Measurements from ENCODE around the gene DCP1A. TPM values are rescaled to one million over a fixed set of nuclear protein-coding genes. Genes with fewer than 3 reads are reported as not detected.

DCP1A gene
- total RNA-seq, 1 donor from 2014 or later = 15.6 TPM

DNA sequence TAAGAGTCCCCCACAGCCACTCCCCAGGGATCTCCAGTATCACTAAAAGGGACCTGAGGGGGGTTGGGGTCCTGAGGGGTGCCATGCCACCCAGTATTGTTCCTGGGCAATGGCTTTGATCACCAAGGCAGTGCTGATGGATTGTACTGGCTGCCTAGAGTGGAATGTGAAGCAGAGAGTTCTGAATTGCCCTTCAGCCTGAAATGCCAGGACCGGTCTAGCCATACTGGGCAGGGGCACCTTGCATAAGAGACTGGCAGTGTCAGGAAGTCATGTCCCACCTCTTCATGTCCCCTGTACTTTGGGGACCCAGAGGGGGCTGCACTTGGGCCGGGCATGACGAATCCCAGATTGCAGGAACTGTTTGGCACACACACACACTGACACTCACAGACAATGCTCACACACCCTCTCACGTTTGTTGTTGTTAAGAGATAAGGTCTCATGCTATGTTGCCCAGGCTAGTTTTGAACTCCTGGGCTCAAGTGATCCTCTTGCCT lies 87.0 kb downstream of the DCP1A start:
- no peak overlapping the region for H3K4me3 ChIP-seq (ENCODE audit: low read depth, low read length)
- no peaks in the 10 kb centered on the region for H3K36me3 ChIP-seq (ENCODE audit: control insufficient read depth, insufficient read depth, low read length)
- no peak for TF ChIP-seq CTCF (IDR thresholded peaks at IDR 0.05; ENCODE audit: insufficient read depth, low read length, poor library complexity, severe bottlenecking)
- H3K27me3 ChIP-seq (ENCODE audit: control insufficient read depth, insufficient read depth, low read length) = no peaks in the 10 kb centered on the region
- no peak for DNase-seq (ENCODE audit: low read depth)

GRCh38 chr3:53259427-53260259 lies 87.7 kb downstream of the DCP1A start:
- DNase-seq (ENCODE audit: low read depth) = no peak
- Histone ChIP-seq H3K36me3 (ENCODE audit: control insufficient read depth, insufficient read depth, low read length) (no peaks in the 10 kb centered on the region), H3K4me3 (ENCODE audit: low read depth, low read length) (no peak overlapping the region), H3K27me3 (ENCODE audit: control insufficient read depth, insufficient read depth, low read length) (no peaks in the 10 kb centered on the region)
- TF ChIP-seq CTCF (IDR thresholded peaks at IDR 0.05; ENCODE audit: insufficient read depth, low read length, poor library complexity, severe bottlenecking) = no peak

- H3K27me3 ChIP-seq (ENCODE audit: control insufficient read depth, insufficient read depth, low read length) = no peaks in the 10 kb centered on the region
- H3K36me3 ChIP-seq (ENCODE audit: control insufficient read depth, insufficient read depth, low read length) = no peaks in the 10 kb centered on the region
- H3K4me3 ChIP-seq (ENCODE audit: low read depth, low read length) = no peak overlapping the region
- no peak for DNase-seq (ENCODE audit: low read depth)
- no peak for TF ChIP-seq CTCF (IDR thresholded peaks at IDR 0.05; ENCODE audit: insufficient read depth, low read length, poor library complexity, severe bottlenecking)
Measured at GRCh38 chr3:53258600-53259426, 88.5 kb downstream of the DCP1A start.

GRCh38 chr3:53257465-53257864 lies 89.9 kb downstream of the DCP1A start:
- no peak for TF ChIP-seq CTCF (IDR thresholded peaks at IDR 0.05; ENCODE audit: insufficient read depth, low read length, poor library complexity, severe bottlenecking)
- Histone ChIP-seq H3K36me3 (ENCODE audit: control insufficient read depth, insufficient read depth, low read length) (no peaks in the 10 kb centered on the region), H3K27me3 (ENCODE audit: control insufficient read depth, insufficient read depth, low read length) (no peaks in the 10 kb centered on the region), H3K4me3 (ENCODE audit: low read depth, low read length) (no peak overlapping the region)
- DNase-seq (ENCODE audit: low read depth) = no peak

GRCh38 chr3:53256704-53257055 lies 90.7 kb downstream of the DCP1A start:
- H3K27me3 ChIP-seq (ENCODE audit: control insufficient read depth, insufficient read depth, low read length) = no peaks in the 10 kb centered on the region
- DNase-seq (ENCODE audit: low read depth) = no peak
- no peak for TF ChIP-seq CTCF (IDR thresholded peaks at IDR 0.05; ENCODE audit: insufficient read depth, low read length, poor library complexity, severe bottlenecking)

More at GRCh38 chr3:53256704-53257055, 90.7 kb downstream of the DCP1A start:
- Histone ChIP-seq H3K36me3 (ENCODE audit: control insufficient read depth, insufficient read depth, low read length) (no peaks in the 10 kb centered on the region), H3K4me3 (ENCODE audit: low read depth, low read length) (no peak overlapping the region)

All from kidney epithelial cell (primary cell).